Hypothalamus (tissue), 51 donors: ENCODE data around the gene PDAP1.
A peak's percentile ranks its signal among the peaks of the same experiment; 100 is the strongest.
"Not testable (repeated sequence)": the region's sequence is repeated elsewhere in the genome, so short reads cannot be mapped to it uniquely, and the experiment has no call there.

Source experiments
- DNase-seq, 51 donors: peaks; one replicate each; lab custom pipeline; 2025; lab: John Stamatoyannopoulos, UW

The PDAP1 gene

DNA sequence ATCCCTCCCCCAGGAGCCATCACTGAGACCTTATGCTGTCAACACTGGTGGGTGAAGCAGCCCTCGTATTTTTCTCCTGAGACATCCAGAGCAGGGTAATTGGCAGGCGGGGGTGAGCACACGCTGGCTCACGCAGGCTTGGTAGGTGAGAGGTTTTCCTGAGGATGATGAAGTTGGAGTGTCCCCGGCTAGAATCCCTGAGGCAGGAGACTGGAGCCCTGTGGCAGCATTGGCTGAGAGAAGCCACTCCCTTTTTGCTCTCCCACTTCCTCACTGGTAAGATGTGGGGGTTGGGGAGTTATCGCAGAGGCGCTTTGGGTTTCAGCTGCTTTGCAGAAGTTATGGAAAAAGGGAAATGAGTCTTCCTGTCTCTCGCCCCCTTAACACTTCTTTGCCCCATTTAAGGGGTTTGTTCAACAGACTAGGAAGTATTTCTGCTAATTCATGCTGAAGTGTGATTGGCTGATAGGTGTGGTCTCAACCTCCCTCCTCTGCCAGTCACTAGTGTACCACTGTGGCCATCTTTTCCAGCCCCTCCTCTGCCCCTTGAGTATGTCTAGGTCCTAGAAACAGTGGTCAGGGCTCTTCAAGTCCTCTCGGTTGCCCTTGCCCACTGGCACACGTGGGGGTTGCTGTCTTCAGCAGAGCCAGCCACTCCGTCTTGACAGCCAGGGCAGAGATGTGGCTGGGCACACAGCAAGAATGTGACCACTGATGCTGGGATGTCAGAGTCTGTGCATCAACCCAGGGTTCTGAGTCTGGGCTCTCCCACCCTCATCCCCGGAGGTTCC is 28.2 kb downstream of the PDAP1 start:
- DNase-seq, result peak in 21 of 51 donors; percentile 7 to 68 (median 24)

GRCh38 chr7:99379693-99380031 is 28.7 kb downstream of the PDAP1 start:
- not testable (repeated sequence) for DNase-seq

DNA sequence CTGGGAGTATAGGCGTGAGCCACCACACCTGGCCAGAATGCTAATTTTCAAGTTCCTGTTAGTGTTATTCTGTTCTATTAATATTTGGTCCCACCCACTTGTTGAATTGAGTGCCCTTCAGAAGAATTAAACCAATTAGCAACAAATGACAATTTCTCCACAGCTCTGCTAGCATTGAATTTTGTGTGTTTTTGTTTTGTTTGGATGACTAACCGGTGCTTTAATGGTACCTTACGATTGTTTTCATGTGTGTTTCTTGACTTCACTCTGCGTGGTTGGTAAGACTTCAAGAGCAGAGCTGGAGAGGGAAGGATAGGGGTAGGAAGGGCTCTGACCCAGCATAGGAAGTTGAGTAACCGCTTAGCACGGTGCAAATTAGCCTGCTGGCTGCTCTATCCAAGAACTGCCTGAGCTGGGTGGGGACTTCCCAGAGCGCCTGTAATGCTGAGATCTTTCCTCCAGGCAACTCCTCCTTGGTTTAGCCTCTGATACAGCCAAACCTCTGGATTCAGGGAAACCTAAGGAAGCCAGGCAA is 29.3 kb downstream of the PDAP1 start:
- DNase-seq, result peak in 5 of 51 donors; percentile 9 to 45 (median 11)

- DNase-seq, result peak in 40 of 51 donors; percentile 7 to 65 (median 35)
Measured at GRCh38 chr7:99375070-99375807, 33.2 kb downstream of the PDAP1 start.

DNA sequence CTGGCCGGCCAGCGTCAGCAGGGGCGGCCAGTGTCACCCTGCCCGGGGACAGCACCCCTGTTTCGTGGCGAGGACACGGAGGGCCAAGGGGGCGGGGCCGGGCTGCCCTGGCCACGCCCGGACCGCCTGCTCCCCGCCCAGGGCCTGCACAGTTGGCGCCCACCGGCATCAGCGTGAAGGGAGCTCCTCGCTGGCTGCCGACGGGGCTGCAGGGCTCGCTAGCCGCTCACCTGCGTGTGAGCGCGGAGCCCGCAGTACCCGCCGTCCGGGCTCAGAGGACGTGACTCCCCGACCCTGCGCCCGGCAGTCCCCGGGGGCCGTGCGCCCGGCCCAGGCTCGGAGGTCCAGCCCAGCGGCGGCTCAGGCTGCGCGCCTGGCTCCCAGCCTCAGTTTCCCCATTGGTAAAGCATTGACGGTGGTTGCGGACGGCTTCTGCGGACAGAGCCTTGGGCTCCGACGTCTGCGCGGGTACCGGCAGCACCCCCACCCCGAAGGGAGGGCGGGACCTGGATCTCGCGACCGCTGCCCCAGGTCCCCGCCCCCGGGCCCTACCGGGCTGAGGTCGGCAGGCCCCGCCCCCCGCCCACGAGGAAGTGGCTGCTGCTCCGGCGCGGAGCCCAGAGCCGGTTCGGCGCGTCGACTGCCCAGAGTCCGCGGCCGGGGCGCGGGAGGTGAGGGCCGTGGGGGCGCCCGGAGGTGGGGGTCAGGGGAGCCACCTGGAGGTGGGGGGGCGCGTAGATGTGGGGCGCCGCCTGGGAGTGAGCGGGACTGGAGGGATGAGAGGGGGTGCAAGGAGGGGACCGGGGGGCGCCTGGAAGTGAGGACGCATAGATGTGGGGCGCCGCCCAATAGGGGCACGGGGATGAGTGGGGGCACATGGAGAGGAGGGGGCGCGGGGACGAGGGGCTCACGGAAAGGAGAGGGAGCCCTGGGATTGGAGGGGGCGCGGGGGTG is 34.0 kb downstream of the PDAP1 start, which contains the start of gene ARPC1B:
Gene ARPC1B, plus strand, starts transcription at position 620 of the 954 bp plus-strand sequence. CDS start 10,985 bp downstream, outside the sequence.
- peak in 22 of 51 donors; percentile 7 to 67 (median 32) for DNase-seq

DNA sequence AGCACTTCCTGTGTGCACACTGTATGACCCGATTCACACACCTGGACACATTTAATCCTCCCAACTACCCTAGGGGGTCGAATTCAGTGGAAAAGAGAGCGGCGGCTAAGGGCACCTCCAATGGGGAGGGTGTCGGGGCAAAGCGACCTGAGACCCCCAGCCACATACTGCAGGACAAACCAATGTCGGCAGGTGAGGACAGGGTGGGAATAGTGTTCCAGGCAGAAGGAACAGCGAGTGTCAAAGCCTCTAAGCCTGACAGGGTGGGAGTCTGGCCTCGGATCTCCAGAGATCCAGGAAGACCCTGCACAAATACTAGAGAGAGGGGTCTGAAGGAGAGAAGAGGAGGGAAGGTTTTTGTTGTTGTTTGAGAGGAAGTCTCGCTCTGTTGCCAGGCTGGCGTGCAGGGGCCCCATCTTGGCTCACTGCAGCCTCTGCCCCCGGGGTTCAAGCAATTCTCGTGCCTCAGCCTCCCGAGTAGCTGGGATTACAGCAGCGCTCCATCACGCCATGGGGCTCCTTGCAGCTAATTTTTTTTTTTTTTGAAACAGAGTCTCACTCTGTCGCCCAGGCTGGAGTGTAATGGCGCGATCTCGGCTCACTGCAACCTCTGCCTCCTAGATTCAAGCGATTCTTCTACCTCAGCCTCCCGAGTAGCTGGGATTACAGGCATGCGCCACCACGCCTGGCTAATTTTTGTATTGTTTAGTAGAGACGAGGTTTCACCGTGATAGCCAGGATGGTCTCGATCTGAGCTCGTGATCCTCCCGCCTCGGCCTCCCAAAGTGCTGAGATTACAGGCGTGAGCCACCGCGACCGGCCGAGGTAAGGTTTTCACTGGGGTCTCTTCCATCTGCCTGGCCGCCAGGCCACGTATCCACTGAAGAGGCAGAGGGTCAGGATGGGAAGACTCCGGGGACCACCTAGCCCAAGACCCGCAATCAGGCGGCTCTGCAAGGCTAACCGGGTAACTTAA is 35.0 kb downstream of the PDAP1 start:
- DNase-seq, result no peak

DNA sequence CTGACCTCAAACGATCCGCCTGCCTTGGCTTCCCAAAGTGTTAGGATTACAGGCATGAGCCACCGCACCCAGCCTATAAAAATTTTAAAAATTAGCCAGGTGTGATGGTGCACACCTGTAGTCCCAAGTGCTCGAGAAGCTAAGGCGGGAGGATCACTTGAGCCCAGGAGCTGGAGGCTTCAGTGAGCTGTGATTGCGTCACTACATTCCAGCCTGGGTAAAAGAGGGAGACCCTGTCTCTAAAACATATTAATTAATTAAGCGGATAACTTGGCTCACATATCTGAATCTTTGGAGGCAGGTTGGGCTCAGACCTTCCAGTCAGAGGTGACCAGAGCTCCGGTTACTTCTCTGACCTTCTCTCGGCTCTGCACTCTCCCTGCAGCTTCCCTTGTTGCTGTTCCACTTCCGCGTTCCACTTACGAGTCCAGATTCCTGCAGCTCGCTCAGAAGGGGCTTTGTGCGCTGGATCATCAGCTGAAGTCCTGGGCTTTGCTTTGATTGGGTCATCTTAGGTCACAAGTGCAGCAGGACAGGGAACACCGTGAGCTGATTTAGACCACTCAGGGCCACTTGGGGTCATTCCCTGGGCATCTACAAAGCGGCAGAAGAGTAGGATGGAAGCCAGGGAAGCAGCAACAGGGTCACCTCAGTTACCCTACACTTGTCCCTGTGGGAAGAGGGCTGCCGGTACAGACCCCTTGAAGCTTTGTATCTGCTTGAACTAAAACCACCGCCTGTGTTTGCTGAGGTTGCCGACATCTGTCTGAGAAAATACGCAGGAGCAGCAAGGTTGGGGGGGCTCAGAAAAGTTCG is 35.9 kb downstream of the PDAP1 start:
- DNase-seq, result peak in 5 of 51 donors; percentile 4 to 20 (median 11)

DNA sequence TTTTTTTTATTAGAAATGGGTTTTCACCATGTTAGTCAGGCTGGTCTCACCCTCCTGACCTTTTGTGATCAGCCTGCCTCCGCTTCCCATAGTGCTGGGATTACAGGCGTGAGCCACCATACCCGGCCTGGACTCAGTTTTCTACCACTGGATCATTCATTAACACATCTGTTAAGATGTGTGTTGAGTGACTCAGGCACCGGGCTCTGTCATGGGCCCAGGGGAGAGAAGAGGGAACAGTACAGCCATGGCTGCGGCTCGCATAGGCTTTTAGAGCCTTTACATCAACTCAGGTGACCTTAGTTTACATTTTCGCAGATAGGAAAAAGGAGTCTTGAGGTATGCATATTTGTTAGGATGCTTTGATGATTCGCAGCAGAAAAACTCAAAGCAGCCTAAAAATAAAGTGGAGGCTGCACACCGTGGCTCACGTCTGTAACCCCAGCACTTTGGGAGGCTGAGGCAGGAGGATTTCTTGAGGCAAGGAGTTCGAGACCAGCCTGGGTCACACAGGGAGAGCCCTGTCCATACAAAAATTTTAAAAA is 36.9 kb downstream of the PDAP1 start:
- no peak for DNase-seq

GRCh38 chr7:99369767-99370391 is 38.5 kb downstream of the PDAP1 start:
- DNase-seq, result no peak

DNA sequence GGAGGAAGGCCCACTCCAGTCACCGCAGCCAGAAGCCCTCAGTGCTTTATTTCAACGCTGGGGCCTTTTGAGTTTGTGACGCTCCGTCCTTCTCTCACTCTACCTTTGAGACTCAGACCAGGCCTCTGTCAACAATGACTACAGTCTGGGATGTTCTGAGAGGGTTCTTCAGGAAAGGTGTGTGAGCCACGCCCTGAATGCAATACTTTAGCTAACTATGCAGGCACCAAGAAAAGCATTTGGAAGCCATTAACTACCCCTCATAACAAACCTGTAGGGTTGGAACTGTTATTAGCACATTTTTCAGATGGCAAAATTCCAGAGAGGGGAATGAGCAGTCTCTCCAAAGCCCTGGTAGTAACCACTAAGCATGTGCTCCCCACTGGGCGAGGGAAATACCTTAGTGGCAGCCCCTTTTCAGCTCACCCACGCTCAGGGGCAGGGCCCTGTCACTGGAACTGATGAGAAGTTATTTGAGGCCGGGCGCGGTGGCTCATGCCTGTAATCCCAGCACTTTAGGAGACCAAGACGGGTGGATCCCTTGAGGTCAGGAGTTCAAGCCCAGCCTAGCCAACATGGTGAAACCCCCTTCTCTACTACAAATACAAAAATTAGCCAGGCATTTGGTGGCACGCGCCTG is 39.5 kb downstream of the PDAP1 start:
- no peak for DNase-seq

- no peak for DNase-seq
Measured at GRCh38 chr7:99366646-99367045, 41.8 kb downstream of the PDAP1 start.

DNA sequence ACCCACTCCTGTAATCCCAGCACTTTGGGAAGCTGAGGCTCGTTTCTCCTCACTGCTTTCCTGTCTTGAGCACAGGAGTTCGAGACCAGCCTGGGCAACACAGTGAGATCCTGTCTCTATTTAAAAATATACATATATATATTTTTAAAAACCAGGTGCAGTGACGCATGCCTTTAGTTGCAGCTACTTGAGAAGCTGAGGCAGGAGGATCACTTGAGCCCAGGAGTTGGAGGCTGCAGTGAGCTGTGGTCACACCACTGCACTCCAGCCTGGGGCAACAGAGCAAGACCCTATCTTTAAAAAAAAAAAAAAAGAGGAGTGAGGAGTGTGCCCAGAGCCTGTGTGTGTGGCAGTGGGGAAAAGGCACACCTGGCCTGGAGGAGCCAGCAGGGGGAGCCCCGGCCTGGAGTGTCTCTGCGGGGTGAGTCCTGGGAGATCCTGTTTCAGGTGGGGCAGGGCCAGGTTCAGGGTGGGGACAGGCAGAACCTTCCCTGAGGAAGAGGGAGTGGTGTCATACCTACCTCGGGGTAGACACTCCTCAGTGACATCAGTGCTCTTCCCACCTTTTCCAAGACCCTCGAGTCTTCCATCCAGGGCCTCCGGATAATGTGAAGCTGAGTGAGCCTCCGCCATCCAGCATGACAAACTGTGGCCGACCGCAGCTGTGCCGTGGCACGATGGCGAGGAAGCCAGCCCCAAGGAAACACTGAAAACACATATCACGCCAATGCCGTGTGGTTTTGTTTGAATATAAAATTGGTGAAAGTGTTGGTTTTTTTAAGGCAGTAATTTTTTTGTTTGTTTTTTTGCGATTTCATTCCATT is 42.9 kb downstream of the PDAP1 start:
- DNase-seq, result peak in 2 of 51 donors; percentile 6 to 20

- DNase-seq, result no peak
Measured at GRCh38 chr7:99363286-99363685, 45.1 kb downstream of the PDAP1 start.

DNA sequence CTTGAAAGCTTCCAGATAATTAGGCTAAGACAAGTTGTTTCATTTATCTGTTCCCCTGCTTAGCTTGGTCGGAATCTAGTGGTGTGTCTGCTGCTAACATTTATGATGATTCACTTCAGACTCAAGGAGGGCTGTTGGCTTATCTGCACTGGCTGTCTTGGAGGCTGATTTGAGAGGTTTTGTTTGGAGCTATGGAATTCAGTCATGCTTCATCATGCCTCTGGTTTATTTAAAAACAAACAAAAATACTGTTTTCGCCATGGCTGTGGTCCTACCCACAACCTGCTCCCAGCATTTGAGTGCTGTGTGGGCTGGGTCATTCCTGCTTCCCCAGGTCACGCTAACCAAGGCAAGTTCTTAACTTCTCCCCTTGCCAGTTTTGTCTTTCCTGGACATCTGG is 45.6 kb downstream of the PDAP1 start:
- DNase-seq, result no peak

DNA sequence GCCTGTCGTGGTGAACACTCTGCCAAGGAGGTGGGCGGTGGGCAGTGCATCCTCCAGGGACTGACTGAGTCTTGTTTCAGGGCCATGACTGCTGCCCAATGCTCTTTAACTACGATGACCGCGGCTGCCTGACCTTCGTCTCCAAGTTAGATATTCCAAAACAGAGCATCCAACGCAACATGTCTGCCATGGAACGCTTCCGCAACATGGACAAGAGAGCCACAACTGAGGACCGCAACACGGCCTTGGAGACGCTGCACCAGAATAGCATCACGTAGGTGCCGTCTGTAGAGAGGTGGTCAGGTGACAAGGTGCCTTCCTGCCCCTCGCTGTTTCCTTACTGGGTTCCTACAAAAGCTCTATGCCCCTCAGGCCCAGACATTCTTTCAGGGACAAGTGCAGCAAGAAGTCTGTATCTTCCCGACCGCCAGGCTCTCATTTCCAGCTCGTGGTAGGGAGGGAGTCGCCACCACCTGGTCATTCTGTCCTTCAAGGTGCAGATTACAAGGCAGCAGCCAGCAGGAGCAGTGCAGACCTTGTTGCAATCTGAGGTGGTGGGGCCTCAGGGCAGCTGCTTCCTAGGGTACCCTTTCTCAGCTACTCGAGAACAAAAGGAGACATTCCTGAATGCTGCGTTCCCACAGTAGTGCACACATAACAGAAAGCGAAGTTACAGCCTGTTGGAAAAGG is 48.8 kb downstream of the PDAP1 start:
- DNase-seq, result no peak

DNA sequence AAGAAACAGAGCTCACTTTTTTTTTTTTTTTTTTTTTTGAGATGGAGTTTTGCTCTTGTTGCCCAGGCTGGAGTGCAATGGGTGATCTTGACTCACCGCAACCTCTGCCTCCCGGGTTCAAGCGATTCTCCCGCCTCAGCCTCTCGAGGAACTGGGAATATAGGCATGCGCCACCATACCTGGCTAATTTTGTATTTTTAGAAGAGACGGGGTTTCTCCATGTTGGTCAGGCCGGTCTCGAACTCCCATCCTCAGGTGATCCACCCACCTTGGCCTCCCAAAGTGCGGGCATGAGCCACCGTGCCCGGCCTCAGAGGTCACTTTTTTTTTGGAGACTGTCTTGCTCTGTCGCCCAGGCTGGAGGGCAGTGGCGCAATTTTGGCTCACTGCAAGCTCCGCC is 49.9 kb downstream of the PDAP1 start:
- not testable (repeated sequence) for DNase-seq
